Muscle layer of duodenum (tissue), 2 donors: ENCODE results near the gene GAL.

Experiments
- H3K27ac ChIP-seq: one replicate; pipeline ENCODE4 v1.7.0; 2013; ENCODE audit warnings: mild to moderate bottlenecking, low read length
- H3K27me3 ChIP-seq: one replicate; pipeline ENCODE4 v1.7.0; 2013; ENCODE audit warnings: low read depth, mild to moderate bottlenecking, control low read depth, low read length
- H3K36me3 ChIP-seq, 2 donors: one replicate each; pipeline ENCODE4 v1.7.0; 2013; ENCODE audit warnings: low read length in 2 of 2, control low read depth in 1 of 2, mild to moderate bottlenecking in 1 of 2; ENCODE audit not compliant: insufficient read depth in 2 of 2, control insufficient read depth in 1 of 2
- H3K4me1 ChIP-seq, 2 donors: one replicate each; pipeline ENCODE4 v1.7.0; 2013; ENCODE audit warnings: low read length in 2 of 2, mild to moderate bottlenecking in 2 of 2, control low read depth in 1 of 2, moderate library complexity in 1 of 2; ENCODE audit not compliant: insufficient read depth in 2 of 2, control insufficient read depth in 1 of 2
- H3K4me3 ChIP-seq, 2 donors: one replicate each; pipeline ENCODE4 v1.7.0; 2013; ENCODE audit warnings: low read length in 2 of 2, low read depth in 1 of 2, mild to moderate bottlenecking in 1 of 2
- H3K9me3 ChIP-seq, 2 donors: one replicate each; pipeline ENCODE4 v1.7.0; 2013; ENCODE audit warnings: low read length in 2 of 2, control low read depth in 1 of 2, mild to moderate bottlenecking in 1 of 2; ENCODE audit not compliant: control insufficient read depth in 1 of 2
- donor health status: healthy.

Gene GAL

DNA sequence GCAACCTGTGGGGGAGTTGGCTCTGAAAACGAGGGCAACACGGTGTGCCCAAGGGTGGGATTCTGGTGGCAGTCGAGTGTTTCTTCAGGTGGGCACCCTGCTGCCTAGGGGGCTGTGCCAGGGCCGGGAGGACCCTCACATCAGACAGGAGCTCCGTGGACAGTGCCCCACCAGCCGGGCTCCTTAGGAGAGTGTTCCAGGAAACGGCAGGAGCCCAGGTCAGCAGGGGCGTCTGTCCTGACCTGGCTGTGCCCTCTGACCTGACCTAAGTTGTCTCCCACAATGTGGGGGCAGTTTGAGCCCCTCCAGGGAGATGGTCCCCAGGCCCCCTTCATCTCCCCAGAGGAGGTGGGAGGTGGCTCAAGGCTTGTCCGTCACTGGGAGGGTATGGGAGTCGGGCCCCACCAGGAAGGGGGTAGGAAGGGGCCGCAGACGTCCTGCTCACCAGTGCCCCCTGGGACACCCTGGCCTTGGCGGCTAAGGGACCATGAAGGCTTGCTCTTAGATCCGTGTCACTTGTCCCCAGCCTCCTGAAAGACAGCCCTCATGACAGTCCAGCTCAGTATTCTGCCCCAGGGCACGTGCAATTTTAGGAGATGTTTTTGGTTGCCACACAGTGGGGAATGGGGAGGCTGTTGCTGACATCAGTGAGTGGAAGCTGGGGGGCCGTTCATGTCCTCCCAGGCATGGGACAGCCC, 32.2 kb upstream of the GAL start:
- Histone ChIP-seq H3K27ac (no peak overlapping the region), H3K36me3 (no peaks in the 10 kb centered on the region), H3K4me3 (no peak overlapping the region), H3K9me3 (peaks cover 4 to 19% of the 10 kb centered on the region in 2 donors), H3K27me3 (no peaks in the 10 kb centered on the region), H3K4me1 (no peaks in the 10 kb centered on the region)

DNA sequence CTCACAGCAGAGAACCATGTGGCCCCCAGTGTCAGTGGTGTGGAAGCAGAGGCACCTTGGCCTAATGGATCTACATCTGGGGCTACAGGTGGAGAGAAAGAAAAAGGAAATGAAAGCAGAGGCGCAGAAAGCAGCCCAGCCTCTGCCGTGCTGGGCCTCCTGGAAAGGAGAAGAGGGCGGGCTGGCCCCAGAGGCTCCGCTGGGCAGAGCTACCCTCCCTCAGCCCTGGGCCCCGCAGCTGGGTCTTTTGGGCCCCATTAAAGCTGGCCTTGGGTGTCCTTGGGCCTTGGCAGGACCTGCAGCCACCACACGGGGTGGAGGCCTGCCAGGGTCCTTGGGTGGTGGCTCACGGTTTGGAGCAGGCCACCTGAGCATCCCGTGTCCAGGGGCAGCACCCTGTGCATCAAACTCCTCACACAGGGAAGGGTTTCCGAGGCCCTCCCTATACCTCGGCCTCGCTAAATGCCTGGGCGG, 31.6 kb upstream of the GAL start:
- no peak overlapping the region for H3K4me3 ChIP-seq
- no peaks in the 10 kb centered on the region for H3K36me3 ChIP-seq
- no peak overlapping the region for H3K27ac ChIP-seq
- no peaks in the 10 kb centered on the region for H3K27me3 ChIP-seq
- H3K4me1 ChIP-seq = no peaks in the 10 kb centered on the region
- H3K9me3 ChIP-seq = peaks cover 0 to 13% of the 10 kb centered on the region in 2 donors

DNA sequence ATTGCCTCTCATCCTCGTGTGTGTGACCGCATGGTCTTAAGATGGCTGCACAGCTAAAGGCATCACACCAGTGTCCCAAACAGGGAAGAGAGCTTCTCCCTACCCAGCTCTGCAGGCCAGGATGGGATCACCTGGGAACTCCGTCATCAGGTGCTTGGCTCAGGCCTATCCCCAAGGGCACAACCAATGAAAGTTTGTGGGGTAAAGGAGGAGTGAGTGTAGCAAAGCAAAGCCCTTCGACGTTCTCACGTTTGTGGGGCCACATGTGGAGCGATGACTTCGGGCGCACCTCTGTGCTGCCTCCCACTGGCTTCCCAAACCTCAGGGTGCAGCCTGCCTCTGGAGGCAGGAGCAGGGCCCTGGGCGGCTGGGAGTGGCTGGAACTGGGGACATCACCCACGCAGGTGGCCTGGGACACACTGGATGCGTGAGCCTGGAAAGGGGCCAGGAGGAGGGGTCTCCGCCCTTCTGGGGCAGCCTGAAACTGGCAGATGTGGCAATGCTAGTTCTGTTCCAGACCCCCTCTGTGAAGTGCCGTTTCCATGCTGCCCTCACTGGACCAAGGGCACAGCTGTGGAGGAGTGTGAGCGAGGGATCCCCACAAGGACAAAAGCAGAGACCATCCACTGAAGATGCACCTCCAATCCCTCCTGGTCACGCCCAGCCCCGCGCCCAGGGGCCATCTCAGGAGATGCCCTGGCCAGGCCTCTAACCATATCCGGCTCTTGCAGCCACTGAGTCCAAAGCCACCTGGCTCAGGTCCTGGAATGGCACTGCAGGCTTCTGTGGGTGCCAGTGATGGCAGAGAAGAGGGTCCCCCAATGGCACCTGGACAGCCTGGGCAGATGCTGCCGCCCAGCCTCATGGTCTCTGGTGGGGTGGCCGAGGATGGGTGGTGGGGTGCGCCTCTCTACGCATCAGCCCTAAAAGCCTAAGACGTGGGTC, 30.6 kb upstream of the GAL start:
- Histone ChIP-seq H3K4me3 (no peak overlapping the region), H3K36me3 (no peaks in the 10 kb centered on the region), H3K27me3 (no peaks in the 10 kb centered on the region), H3K9me3 (peaks cover 0 to 13% of the 10 kb centered on the region in 2 donors), H3K27ac (no peak overlapping the region), H3K4me1 (no peaks in the 10 kb centered on the region)

DNA sequence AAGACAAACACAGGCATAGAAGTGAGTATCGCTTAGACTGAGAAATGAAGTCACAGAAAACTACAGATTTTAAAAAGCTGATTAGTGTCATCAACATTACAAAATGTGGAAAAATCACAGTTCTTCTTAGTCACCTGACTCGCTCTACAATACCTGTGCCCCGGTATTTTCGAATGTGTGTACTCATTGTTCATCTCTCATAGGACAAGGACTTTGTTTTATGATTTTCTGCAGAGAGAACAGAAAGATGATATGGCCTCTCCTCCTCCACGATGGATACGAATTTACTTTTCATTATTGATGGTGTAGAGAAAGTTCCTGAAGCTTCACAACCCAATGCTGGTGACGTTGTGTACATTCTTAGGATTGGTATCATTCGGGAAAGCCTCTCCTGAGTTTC, 29.4 kb upstream of the GAL start:
- H3K36me3 ChIP-seq = no peaks in the 10 kb centered on the region
- no peaks in the 10 kb centered on the region for H3K27me3 ChIP-seq

DNA sequence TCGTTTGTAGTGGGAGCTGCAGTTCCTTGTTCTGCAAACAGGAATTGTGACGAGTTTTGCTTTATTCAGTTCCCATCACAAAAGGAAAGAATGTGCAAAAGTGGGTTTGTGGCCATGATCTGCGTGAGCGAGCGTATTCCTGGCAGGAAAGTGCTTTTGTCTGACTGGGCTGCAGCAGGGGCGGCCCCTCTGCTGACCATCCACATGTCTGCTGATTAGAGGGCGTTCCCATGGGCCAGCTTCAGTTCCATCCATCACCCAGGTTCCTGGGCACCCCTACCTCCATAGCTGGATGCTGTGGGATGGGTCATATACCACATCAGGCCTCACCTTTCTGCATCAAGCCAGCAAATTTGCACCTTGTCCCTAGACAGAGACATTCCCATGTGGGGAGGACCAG, 28.9 kb upstream of the GAL start:
- no peaks in the 10 kb centered on the region for H3K4me1 ChIP-seq
- no peak overlapping the region for H3K4me3 ChIP-seq
- H3K27me3 ChIP-seq = no peaks in the 10 kb centered on the region
- H3K27ac ChIP-seq = no peak overlapping the region
- H3K36me3 ChIP-seq = no peaks in the 10 kb centered on the region
- H3K9me3 ChIP-seq = peaks cover 0 to 13% of the 10 kb centered on the region in 2 donors

More for the DNA sequence above, 29.4 kb upstream of the GAL start:
- Histone ChIP-seq H3K27ac (no peak overlapping the region), H3K9me3 (peaks cover 0 to 13% of the 10 kb centered on the region in 2 donors), H3K4me1 (no peaks in the 10 kb centered on the region), H3K4me3 (no peak overlapping the region)

DNA sequence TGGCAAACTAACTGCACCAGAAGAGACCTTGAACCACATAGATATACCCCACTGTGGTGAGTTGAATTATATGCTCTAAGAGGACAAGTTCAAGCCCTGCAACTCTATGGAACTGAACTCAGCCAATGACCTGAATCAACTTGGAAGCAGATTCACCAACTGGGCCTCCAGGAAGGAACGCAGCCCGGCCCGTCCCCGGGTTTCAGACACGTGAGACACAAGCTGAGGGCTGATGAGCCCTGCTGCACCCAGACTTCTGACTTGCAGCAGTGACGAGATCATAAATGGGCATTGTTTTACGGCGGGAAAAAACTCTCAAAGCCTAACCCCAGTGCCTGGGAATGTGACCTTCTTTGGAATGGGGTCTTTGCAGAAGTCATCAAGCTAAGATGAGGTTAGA, 28.5 kb upstream of the GAL start:
- H3K9me3 ChIP-seq = peaks cover 0 to 13% of the 10 kb centered on the region in 2 donors
- H3K36me3 ChIP-seq = no peaks in the 10 kb centered on the region
- H3K27ac ChIP-seq = no peak overlapping the region
- H3K4me1 ChIP-seq = no peaks in the 10 kb centered on the region
- no peaks in the 10 kb centered on the region for H3K27me3 ChIP-seq
- no peak overlapping the region for H3K4me3 ChIP-seq

DNA sequence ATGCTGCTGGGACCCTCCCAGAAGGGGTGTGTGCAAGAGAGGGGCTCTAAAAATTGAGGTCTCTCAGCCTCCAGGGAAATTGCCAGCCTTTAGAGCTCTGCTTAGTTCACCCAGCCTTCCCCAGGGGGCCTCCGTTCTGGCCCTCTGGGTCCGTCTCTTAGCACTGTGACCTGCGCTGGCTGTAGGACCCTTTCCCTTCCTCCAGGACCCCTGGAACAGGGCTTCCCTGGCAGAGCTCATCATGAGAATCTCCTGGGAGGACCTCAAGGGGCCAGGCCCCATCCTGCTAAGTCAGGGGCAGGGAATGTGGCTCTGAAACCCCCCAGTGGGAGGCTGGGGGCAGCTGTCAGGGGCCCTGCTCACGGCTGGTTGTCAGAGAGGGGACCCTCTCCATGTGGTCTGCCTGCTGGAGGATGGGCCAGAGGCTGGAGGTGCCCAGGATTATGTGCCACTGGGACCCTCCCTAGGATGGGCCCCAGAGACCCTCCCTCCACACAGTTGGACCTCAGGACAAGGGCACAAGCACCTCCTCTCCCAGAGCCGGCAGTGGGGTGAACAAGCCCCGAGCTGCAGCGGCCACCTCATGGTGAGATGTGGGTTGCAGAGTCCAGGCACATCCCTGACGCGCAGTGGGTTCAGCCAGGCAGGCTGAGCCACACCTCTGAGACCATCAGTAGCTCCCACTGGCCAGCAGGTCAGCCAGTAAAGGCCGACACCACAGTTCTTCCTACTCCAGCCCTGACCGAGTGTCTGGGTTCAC, 27.1 kb upstream of the GAL start:
- no peak overlapping the region for H3K27ac ChIP-seq
- H3K36me3 ChIP-seq = no peaks in the 10 kb centered on the region

DNA sequence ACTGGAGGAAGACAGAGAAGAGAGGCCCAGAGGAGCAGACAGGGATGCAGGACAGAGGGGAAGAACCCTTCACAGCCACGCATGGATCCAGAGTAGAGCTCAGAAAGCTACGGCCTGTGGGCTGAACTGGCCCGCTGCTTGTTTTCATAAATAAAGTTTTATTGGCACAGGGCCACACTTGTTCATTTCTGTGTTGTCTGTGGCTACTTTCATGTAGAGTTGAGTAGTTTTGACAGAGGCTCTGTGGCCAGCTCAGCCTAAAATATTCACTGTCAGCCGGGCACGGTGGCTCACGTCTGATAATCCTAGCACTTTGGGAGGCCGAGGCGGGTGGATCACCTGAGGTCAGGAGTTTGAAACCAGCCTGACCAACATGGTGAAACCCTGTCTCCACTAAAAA, 26.2 kb upstream of the GAL start:
- peaks cover 0 to 13% of the 10 kb centered on the region in 2 donors for H3K9me3 ChIP-seq

More for the DNA sequence above, 27.1 kb upstream of the GAL start:
- Histone ChIP-seq H3K9me3 (peaks cover 0 to 13% of the 10 kb centered on the region in 2 donors), H3K4me1 (no peaks in the 10 kb centered on the region), H3K4me3 (no peak overlapping the region), H3K27me3 (no peaks in the 10 kb centered on the region)

DNA sequence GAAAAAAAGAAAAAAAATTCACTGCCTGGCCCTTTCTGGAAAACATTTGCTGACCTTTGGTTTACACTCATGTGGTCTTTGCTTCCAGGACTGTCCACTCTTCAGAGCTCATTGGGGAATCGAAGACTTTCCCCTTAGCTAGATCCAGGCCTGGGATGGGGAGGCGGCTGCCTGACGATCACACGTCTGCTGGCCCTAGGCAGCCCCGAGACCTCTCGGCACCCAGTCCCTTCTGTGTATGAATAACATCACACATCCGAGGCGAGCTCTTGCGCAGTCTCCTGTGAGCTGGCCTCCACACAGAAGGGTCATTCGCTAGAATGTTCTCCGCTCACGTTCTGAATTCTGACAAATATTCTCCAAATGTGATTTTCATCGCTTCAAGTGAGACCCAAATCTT, 25.7 kb upstream of the GAL start:
- H3K36me3 ChIP-seq = no peaks in the 10 kb centered on the region
- no peak overlapping the region for H3K27ac ChIP-seq
- H3K9me3 ChIP-seq = peaks cover 0 to 13% of the 10 kb centered on the region in 2 donors
- no peaks in the 10 kb centered on the region for H3K27me3 ChIP-seq
- no peaks in the 10 kb centered on the region for H3K4me1 ChIP-seq
- H3K4me3 ChIP-seq = no peak overlapping the region

More for the DNA sequence above, 26.2 kb upstream of the GAL start:
- Histone ChIP-seq H3K27me3 (no peaks in the 10 kb centered on the region), H3K4me3 (no peak overlapping the region), H3K27ac (no peak overlapping the region), H3K36me3 (no peaks in the 10 kb centered on the region), H3K4me1 (no peaks in the 10 kb centered on the region)

DNA sequence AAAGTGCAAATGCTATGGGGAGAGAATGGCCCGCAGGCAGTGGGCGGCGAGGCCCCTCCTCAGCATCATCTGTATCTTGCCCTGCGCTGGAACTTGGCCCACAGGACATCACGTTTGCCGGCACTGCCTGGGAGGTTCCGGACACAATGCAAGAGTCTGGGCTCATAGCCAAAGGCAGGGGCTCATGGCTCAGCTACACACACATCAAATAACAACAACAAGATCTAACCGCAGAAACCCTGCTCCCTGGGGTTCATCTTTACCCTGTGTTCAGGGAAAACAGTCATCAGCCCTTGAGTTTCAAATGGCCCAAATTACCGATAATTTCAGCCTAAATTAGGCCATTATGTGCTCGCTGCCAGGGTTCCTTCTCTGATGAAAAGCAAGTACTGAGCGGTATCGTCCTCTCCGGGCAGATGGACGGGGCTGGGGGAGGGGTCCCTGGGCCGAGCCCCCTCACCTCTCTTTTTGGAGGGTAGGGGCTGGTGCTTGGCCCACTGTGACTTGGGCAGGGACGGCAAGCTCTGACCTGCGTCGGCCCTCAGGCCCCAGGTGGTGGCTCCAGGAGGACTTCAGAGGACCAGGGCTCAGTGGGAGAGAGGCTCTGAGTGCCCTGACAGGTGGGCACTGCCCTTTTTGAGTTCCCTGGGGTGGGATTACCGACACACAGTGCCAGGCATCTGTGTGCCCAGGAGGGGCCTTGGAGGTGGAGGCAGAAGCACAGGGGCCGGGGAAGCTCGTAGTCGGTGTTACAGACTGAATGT, 25.0 kb upstream of the GAL start:
- Histone ChIP-seq H3K36me3 (no peaks in the 10 kb centered on the region), H3K27me3 (no peaks in the 10 kb centered on the region), H3K4me3 (no peak overlapping the region), H3K4me1 (no peaks in the 10 kb centered on the region), H3K27ac (no peak overlapping the region), H3K9me3 (peaks cover 0 to 11% of the 10 kb centered on the region in 2 donors)
